H9 (cell line): ENCODE data around the gene CRB3. TPM values are rescaled to one million over a fixed set of nuclear protein-coding genes. Genes with fewer than 3 reads are reported as not detected.
A peak's percentile ranks its signal among the peaks of the same experiment; 100 is the strongest.

ENCODE experiments used
- DNase-seq: peaks from one replicate; pipeline ENCODE4 v3.0.0-alpha.2; 2017
- H2AFZ ChIP-seq: one replicate; pipeline ENCODE4 v1.6.1; 2013; ENCODE audit warnings: mild to moderate bottlenecking, low read length, control low read depth, moderate library complexity
- H2AK5ac ChIP-seq: 2 replicates; pipeline ENCODE4 v1.6.1; 2013; ENCODE audit warnings: low read length, control low read depth, mixed read lengths; ENCODE audit not compliant: insufficient read length
- H2BK120ac ChIP-seq: one replicate; pipeline ENCODE4 v1.6.1; 2013; ENCODE audit warnings: low read depth, mild to moderate bottlenecking, low read length, control low read depth, inconsistent platforms; ENCODE audit not compliant: poor library complexity, severe bottlenecking
- H2BK12ac ChIP-seq: 2 replicates; pipeline ENCODE4 v1.6.1; 2013; ENCODE audit warnings: low read length, control low read depth, mixed read lengths, low read depth; ENCODE audit not compliant: insufficient read length
- H2BK15ac ChIP-seq: 2 replicates; pipeline ENCODE4 v1.6.1; 2013; ENCODE audit warnings: low read depth, low read length, control low read depth
- H2BK20ac ChIP-seq: one replicate; pipeline ENCODE4 v1.6.1; 2013; ENCODE audit warnings: low read depth, mild to moderate bottlenecking, low read length, control low read depth, inconsistent platforms; ENCODE audit not compliant: poor library complexity, severe bottlenecking
- H2BK5ac ChIP-seq: 2 replicates; pipeline ENCODE4 v1.6.1; 2013; ENCODE audit warnings: low read length, control low read depth, mixed read lengths; ENCODE audit not compliant: insufficient read length
- H3K14ac ChIP-seq: 2 replicates; pipeline ENCODE4 v1.6.1; 2013; ENCODE audit warnings: low read length, control low read depth; ENCODE audit not compliant: insufficient read depth
- H3K18ac ChIP-seq: 2 replicates; pipeline ENCODE4 v1.6.1; 2013; ENCODE audit warnings: low read depth, mild to moderate bottlenecking, mixed read lengths, low read length, control low read depth; ENCODE audit not compliant: insufficient read length
- H3K23ac ChIP-seq: 2 replicates; pipeline ENCODE4 v1.6.1; 2013; ENCODE audit warnings: low read length, control low read depth, mixed read lengths, low read depth; ENCODE audit not compliant: insufficient read length
- H3K23me2 ChIP-seq: 2 replicates; pipeline ENCODE4 v1.6.1; 2013; ENCODE audit warnings: low read depth, mild to moderate bottlenecking, mixed read lengths, low read length, control low read depth; ENCODE audit not compliant: insufficient read length, poor library complexity, severe bottlenecking
- H3K27ac ChIP-seq: 2 replicates; pipeline ENCODE4 v1.5.1; 2013; ENCODE audit warnings: low read length, control low read depth, mixed read lengths, low read depth; ENCODE audit not compliant: insufficient read length
- H3K27me3 ChIP-seq: 2 replicates; pipeline ENCODE4 v1.6.1; 2013; ENCODE audit warnings: low read length, control low read depth, inconsistent platforms; ENCODE audit not compliant: insufficient read depth
- H3K4ac ChIP-seq: 2 replicates; pipeline ENCODE4 v1.6.1; 2013; ENCODE audit warnings: low read depth, mild to moderate bottlenecking, control low read depth, inconsistent platforms, low read length, moderate library complexity
- H3K4me1 ChIP-seq: 2 replicates; pipeline ENCODE4 v1.6.1; 2013; ENCODE audit warnings: low read length, control low read depth, inconsistent platforms; ENCODE audit not compliant: insufficient read depth
- H3K4me2 ChIP-seq: 2 replicates; pipeline ENCODE4 v1.6.1; 2013; ENCODE audit warnings: low read length, control low read depth, mixed read lengths; ENCODE audit not compliant: insufficient read length, insufficient read depth
- H3K56ac ChIP-seq: 2 replicates; pipeline ENCODE4 v1.6.1; 2013; ENCODE audit warnings: low read depth, mild to moderate bottlenecking, mixed read lengths, low read length, control low read depth; ENCODE audit not compliant: insufficient read length
- H3K79me1 ChIP-seq: 2 replicates; pipeline ENCODE4 v1.6.1; 2013; ENCODE audit warnings: low read depth, mild to moderate bottlenecking, moderate library complexity, low read length, control low read depth, inconsistent platforms; ENCODE audit not compliant: insufficient read depth, poor library complexity, severe bottlenecking
- H3K79me2 ChIP-seq: 2 replicates; pipeline ENCODE4 v1.6.1; 2013; ENCODE audit warnings: low read length, control low read depth, inconsistent platforms; ENCODE audit not compliant: insufficient read depth
- H3K9ac ChIP-seq: 2 replicates; pipeline ENCODE4 v1.6.1; 2013; ENCODE audit warnings: low read length, control low read depth, mixed read lengths; ENCODE audit not compliant: insufficient read length; ENCODE audit errors: extremely low read depth
- H3K9me3 ChIP-seq: one replicate; pipeline ENCODE4 v1.6.1; 2013; ENCODE audit warnings: low read depth, low read length, inconsistent platforms; ENCODE audit not compliant: control insufficient read depth
- H3T11ph ChIP-seq: one replicate; pipeline ENCODE4 v1.6.1; 2013; ENCODE audit warnings: mild to moderate bottlenecking, low read length, control low read depth, inconsistent platforms
- H4K20me1 ChIP-seq: one replicate; pipeline ENCODE4 v1.6.1; 2013; ENCODE audit not compliant: control insufficient read depth, insufficient read length, insufficient read depth
- H4K5ac ChIP-seq: 2 replicates; pipeline ENCODE4 v1.6.1; 2013; ENCODE audit warnings: low read depth, mild to moderate bottlenecking, mixed read lengths, low read length, control low read depth; ENCODE audit not compliant: insufficient read length
- H4K8ac ChIP-seq: replicated peaks from 2 replicates; pipeline ENCODE4 v1.6.1; 2013; ENCODE audit warnings: low read length, control low read depth, mixed read lengths, low read depth; ENCODE audit not compliant: insufficient read length
- H4K91ac ChIP-seq: 2 replicates; pipeline ENCODE4 v1.6.1; 2013; ENCODE audit warnings: low read depth, mild to moderate bottlenecking, moderate library complexity, mixed read lengths, low read length, control low read depth; ENCODE audit not compliant: insufficient read length
- H3K27ac Mint-ChIP-seq, 3 experiments: 2 replicates in 2 of 3; 3 replicates in 1 of 3; pipeline ENCODE4 v1.8.0; 2020 to 2021; ENCODE audit warnings: mixed read lengths in 3 of 3, mild to moderate bottlenecking in 1 of 3, moderate library complexity in 1 of 3
- H3K27me3 Mint-ChIP-seq: 2 replicates; pipeline ENCODE4 v1.8.0; 2021; ENCODE audit warnings: low read depth, mild to moderate bottlenecking, moderate library complexity, mixed read lengths
- H3K36me3 Mint-ChIP-seq, 3 experiments: 2 replicates in 2 of 3; 3 replicates in 1 of 3; pipeline ENCODE4 v1.8.0; 2020 to 2021; ENCODE audit warnings: low read depth in 3 of 3, mixed read lengths in 3 of 3; ENCODE audit not compliant: insufficient read depth in 1 of 3
- H3K4me1 Mint-ChIP-seq, 2 experiments: 2 replicates each; pipeline ENCODE4 v1.8.0; 2020; ENCODE audit warnings: mixed read lengths in 2 of 2
- H3K4me3 Mint-ChIP-seq, 2 experiments: 2 replicates in 1 of 2; 3 replicates in 1 of 2; pipeline ENCODE4 v1.8.0; 2020 to 2021; ENCODE audit warnings: mild to moderate bottlenecking in 2 of 2, mixed read lengths in 2 of 2, moderate library complexity in 1 of 2
- H3K9me3 Mint-ChIP-seq, 2 experiments: 2 replicates in 1 of 2; 3 replicates in 1 of 2; pipeline ENCODE4 v1.8.0; 2020; ENCODE audit warnings: mild to moderate bottlenecking in 2 of 2, mixed read lengths in 2 of 2, moderate library complexity in 1 of 2
- WGBS: extraction: QIAGEN DNeasy Blood & Tissue Kit; methylation state at CpG from one replicate; pipeline ENCODE4 v1.1.7; 2013; ENCODE audit warnings: missing lambda C conversion rate, low lambda C conversion rate, mixed read lengths; ENCODE audit not compliant: insufficient read length; ENCODE audit errors: extremely low coverage; 5-methylcytosine and 5-hydroxymethylcytosine counted together
- total RNA-seq: library from RNA; stranded (reverse); gene quantifications from 2 replicates; pipeline ENCODE4 v1.2.1, GENCODE V29; 2021
- TF ChIP-seq, protein P1 (sequence below): fragments of 200-600 bp; sonication (generic); conservative IDR thresholded peaks from 3 replicates; pipeline ENCODE4 v1.8.0; 2021; ENCODE audit warnings: antibody characterized with exemption, mild to moderate bottlenecking

Gene CRB3
- total RNA-seq, 1 experiment from 2014 or later: 32.1 TPM

GRCh38 chr19:6423499-6424194 lies 40.4 kb upstream of the CRB3 start:
- Histone ChIP-seq H3K27me3 (no peaks in the 10 kb centered on the region), H3K23ac (no peak overlapping the region), H2AFZ (no peak overlapping the region), H2BK15ac (no peak overlapping the region), H3T11ph (no peak overlapping the region), H3K14ac (no peak overlapping the region), H2BK20ac (no peak overlapping the region), H3K4ac (no peak overlapping the region), H3K4me2 (peak overlapping the region; percentile 78), H2AK5ac (no peak overlapping the region), H4K8ac (no peak overlapping the region), H3K4me1 (no peaks in the 10 kb centered on the region), H2BK5ac (no peak overlapping the region), H3K79me2 (peaks cover 44% of the 10 kb centered on the region), H4K20me1 (no peaks in the 10 kb centered on the region), H3K27ac (no peak overlapping the region), H2BK12ac (no peak overlapping the region), H3K9me3 (no peaks in the 10 kb centered on the region), H3K79me1 (peaks cover 3% of the 10 kb centered on the region), H3K9ac (peak overlapping the region; percentile 64), H4K5ac (no peak overlapping the region), H2BK120ac (no peak overlapping the region), H3K23me2 (peaks cover 4% of the 10 kb centered on the region), H3K56ac (no peak overlapping the region), H3K18ac (no peak overlapping the region), H4K91ac (no peak overlapping the region)
- peaks cover 4% of the 10 kb centered on the region; the same call in 1 of the 2 replicates for H3K27me3 Mint-ChIP-seq
- H3K4me3 Mint-ChIP-seq: peak overlapping the region; percentile 92 to 93
- H3K4me1 Mint-ChIP-seq: peaks cover 10 to 15% of the 10 kb centered on the region in 2 experiments
- H3K36me3 Mint-ChIP-seq: peaks cover 32 to 57% (median 51%) of the 10 kb centered on the region in 3 experiments
- DNase-seq: peak; percentile 75
- no CpG with 5 or more reads among the region's 20 CpGs for WGBS
- peaks cover 6 to 8% of the 10 kb centered on the region in 2 experiments for H3K9me3 Mint-ChIP-seq
- TF ChIP-seq, protein P1, sequence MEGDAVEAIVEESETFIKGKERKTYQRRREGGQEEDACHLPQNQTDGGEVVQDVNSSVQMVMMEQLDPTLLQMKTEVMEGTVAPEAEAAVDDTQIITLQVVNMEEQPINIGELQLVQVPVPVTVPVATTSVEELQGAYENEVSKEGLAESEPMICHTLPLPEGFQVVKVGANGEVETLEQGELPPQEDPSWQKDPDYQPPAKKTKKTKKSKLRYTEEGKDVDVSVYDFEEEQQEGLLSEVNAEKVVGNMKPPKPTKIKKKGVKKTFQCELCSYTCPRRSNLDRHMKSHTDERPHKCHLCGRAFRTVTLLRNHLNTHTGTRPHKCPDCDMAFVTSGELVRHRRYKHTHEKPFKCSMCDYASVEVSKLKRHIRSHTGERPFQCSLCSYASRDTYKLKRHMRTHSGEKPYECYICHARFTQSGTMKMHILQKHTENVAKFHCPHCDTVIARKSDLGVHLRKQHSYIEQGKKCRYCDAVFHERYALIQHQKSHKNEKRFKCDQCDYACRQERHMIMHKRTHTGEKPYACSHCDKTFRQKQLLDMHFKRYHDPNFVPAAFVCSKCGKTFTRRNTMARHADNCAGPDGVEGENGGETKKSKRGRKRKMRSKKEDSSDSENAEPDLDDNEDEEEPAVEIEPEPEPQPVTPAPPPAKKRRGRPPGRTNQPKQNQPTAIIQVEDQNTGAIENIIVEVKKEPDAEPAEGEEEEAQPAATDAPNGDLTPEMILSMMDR: no peak
- H3K27ac Mint-ChIP-seq: peak overlapping the region; percentile 73 to 93 (median 91)
